Vagina (tissue), 2 donors: Measurements from ENCODE around the gene NONO.

Experiments
- CTCF ChIP-seq, 3 experiments: fragments of 450-650 bp in 2 of 3; fragments of 200-600 bp in 1 of 3; sonication (generic) in 1 of 3; IDR thresholded peaks; one replicate each; pipeline ENCODE4 v1.5.1; 2017 to 2019; ENCODE audit warnings: antibody characterized with exemption in 3 of 3, mild to moderate bottlenecking in 2 of 3, moderate library complexity in 2 of 3
- POLR2A ChIP-seq, 2 donors: fragments of 450-650 bp; IDR thresholded peaks; one replicate each; pipeline ENCODE4 v1.6.1; 2017; ENCODE audit warnings: antibody characterized with exemption in 2 of 2, mild to moderate bottlenecking in 2 of 2, moderate library complexity in 2 of 2

GRCh38 chrX:71256051-71256450, 27.4 kb upstream of the NONO start:
- TF ChIP-seq CTCF (IDR thresholded peaks at IDR 0.05) = no peak
- TF ChIP-seq POLR2A (IDR thresholded peaks at IDR 0.05) = no peak
